Tibial nerve (tissue), 4 donors: ENCODE measurements around the gene SORBS1. TPM values are rescaled to one million over a fixed set of nuclear protein-coding genes. Genes with fewer than 3 reads are reported as not detected.
A peak's percentile ranks its signal among the peaks of the same experiment; 100 is the strongest.

ENCODE experiments used
- DNase-seq, 2 donors: peaks; one replicate each; pipeline ENCODE4 v3.0.0-alpha.2; 2019; ENCODE audit warnings: low spot score in 2 of 2
- H3K27ac ChIP-seq, 4 donors: fragments of 200-600 bp; sonication (generic) in 3 of 4; one replicate each; pipeline ENCODE4 v1.5.1; 2017 to 2019; ENCODE audit warnings: mild to moderate bottlenecking in 1 of 4
- H3K27me3 ChIP-seq, 2 donors: fragments of 200-600 bp; sonication (generic) in 1 of 2; one replicate each; pipeline versions ENCODE4 v1.5.1 to v1.6.0; 2017 to 2019
- H3K36me3 ChIP-seq, 3 donors: fragments of 200-600 bp; sonication (generic); one replicate each; pipeline ENCODE4 v1.5.1; 2018 to 2019
- H3K4me1 ChIP-seq, 4 donors: fragments of 200-600 bp; sonication (generic) in 3 of 4; one replicate each; pipeline ENCODE4 v1.5.1; 2017 to 2019
- H3K4me3 ChIP-seq, 4 donors: fragments of 200-600 bp; sonication (generic) in 3 of 4; one replicate each; pipeline ENCODE4 v1.5.1; 2017 to 2019; ENCODE audit warnings: mild to moderate bottlenecking in 1 of 4, moderate library complexity in 1 of 4
- H3K9me3 ChIP-seq, 4 donors: fragments of 200-600 bp; sonication (generic) in 3 of 4; one replicate each; pipeline ENCODE4 v1.5.1; 2017 to 2019
- CTCF ChIP-seq, 5 experiments: fragments of 200-600 bp in 3 of 5; fragments of 450-650 bp in 2 of 5; sonication (generic) in 3 of 5; IDR thresholded peaks; one replicate each; pipeline ENCODE4 v1.5.1; 2016 to 2019; ENCODE audit warnings: antibody characterized with exemption in 5 of 5, mild to moderate bottlenecking in 3 of 5, moderate library complexity in 2 of 5
- EP300 ChIP-seq, 2 donors: sonication (generic); formaldehyde crosslinking; IDR thresholded peaks; one replicate each; pipeline ENCODE4 v1.6.1; 2017; ENCODE audit warnings: antibody characterized with exemption in 2 of 2, mild to moderate bottlenecking in 1 of 2
- POLR2A ChIP-seq, 2 donors: fragments of 450-650 bp; IDR thresholded peaks; one replicate each; pipeline ENCODE4 v1.6.1; 2017; ENCODE audit warnings: antibody characterized with exemption in 2 of 2, mild to moderate bottlenecking in 2 of 2, moderate library complexity in 2 of 2
- WGBS, 2 donors: methylation state at CpG; one replicate each; pipeline ENCODE4 v1.1.5; 2018; 5-methylcytosine and 5-hydroxymethylcytosine counted together
- total RNA-seq, 4 donors: library from RNA; depleted of rRNA; stranded (reverse); fragments of >200 nt; gene quantifications; one replicate each; pipeline ENCODE4 v1.1.0, GENCODE V29; 2016

Gene SORBS1
- total RNA-seq, 4 donors from 2014 or later: 427 to 623 (median 567) TPM

DNA sequence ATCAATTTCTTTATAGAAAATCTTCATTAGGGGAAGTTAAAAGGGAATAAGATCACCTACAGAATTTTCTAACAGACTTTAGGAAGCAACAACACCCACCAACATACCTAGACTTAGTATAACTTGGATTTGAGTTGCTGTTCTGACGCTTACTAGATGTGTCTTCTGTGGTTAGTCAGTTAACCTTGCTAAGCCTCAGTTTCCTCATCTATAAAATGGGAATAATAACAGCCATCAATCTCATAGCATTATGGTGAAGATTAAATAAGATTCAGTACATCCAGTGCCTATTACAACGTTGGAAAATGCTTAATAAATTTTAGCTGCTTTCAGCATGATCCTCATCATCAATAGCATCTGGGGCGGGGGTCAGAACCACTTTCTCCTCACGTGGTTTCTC, 106.2 kb downstream of the SORBS1 start:
- peaks cover 0 to 58% (median 18%) of the 10 kb centered on the region in 4 donors for H3K4me1 ChIP-seq
- no peak for DNase-seq
- H3K36me3 ChIP-seq: no peaks in the 10 kb centered on the region
- H3K9me3 ChIP-seq: no peaks in the 10 kb centered on the region
- H3K27ac ChIP-seq: no peak overlapping the region
- H3K27me3 ChIP-seq: no peaks in the 10 kb centered on the region
- WGBS, 2 donors: 74% methylated on average over 4 of the region's 4 CpGs
- H3K4me3 ChIP-seq: no peak overlapping the region
- TF ChIP-seq POLR2A (IDR thresholded peaks at IDR 0.05) (no peak), EP300 (IDR thresholded peaks at IDR 0.05) (no peak), CTCF (IDR thresholded peaks at IDR 0.05) (no peak)

DNA sequence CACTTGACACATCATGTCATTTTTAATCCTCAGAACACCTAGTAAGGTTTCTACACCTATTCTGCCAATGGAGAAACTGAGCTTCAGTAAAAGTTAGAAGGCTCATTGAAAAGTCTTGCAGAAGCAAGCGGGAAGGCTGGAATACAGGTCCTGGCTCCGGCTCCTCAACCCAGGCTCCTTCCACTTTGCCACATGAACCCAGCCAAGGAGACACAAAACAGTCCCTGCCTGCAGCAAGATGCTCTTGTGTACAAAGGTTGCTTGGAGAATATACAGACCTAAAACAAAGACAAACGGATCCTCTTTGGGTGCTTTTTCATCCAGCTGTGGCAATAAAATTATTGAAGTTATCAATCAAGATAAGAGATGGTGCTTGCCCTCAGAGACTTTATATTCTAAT, 106.8 kb downstream of the SORBS1 start:
- Histone ChIP-seq H3K4me1 (peaks cover 0 to 53% (median 12%) of the 10 kb centered on the region in 4 donors), H3K27ac (no peak overlapping the region), H3K27me3 (no peaks in the 10 kb centered on the region), H3K36me3 (no peaks in the 10 kb centered on the region), H3K4me3 (no peak overlapping the region), H3K9me3 (no peaks in the 10 kb centered on the region)
- DNase-seq: no peak
- WGBS, 2 donors: 88 to 91% methylated on average over 3 of the region's 3 CpGs
- TF ChIP-seq CTCF (IDR thresholded peaks at IDR 0.05): no peak
- no peak for TF ChIP-seq EP300 (IDR thresholded peaks at IDR 0.05)
- TF ChIP-seq POLR2A (IDR thresholded peaks at IDR 0.05): no peak

DNA sequence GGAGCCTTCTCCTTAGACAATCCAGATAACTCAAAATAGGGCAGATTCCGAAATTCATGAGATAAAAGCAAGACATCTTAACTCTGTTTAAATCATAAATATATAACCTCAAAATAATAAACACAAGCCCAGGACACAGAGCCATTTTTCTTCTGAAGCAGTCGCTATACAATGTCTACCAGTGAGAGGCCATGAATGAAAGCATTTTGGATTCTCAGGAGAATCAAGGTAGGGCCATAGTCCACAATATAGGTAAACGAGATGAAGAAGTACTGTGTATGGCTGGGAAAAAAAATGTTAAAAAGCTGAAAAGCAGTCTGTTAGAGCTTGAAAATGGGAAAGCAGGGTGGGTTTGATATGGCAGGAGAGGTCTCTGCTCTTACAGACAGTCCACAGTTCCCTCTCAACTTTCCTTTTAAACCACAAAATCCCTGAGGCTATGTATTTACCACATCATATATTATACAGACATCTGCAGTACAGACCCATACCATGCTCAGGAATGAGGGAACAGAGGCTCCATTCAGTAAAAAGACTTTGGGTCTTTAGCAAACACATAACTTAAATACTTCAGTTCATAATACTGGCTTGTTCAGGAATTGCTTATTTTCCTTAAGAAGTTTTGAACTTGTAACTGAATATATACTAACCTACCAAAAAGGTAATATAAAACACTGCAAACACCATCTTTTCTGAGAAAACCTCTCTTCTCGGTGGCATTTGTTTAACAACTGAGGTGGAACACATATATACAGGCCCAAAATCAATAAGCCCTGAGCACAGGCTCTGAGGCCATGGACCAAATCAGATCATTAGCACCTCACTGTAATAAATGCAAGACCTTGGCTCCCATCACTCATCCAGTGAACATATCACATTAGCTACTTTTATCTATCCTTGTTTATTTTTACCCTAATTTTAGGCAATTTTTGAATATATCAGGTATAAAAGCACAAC, 109.3 kb downstream of the SORBS1 start:
- Histone ChIP-seq H3K9me3 (no peaks in the 10 kb centered on the region), H3K27ac (peak overlapping the region; percentile 3 to 55 (median 33)), H3K4me3 (no peak overlapping the region), H3K36me3 (no peaks in the 10 kb centered on the region), H3K27me3 (no peaks in the 10 kb centered on the region), H3K4me1 (peaks cover 0 to 50% (median 14%) of the 10 kb centered on the region in 4 donors)
- TF ChIP-seq EP300 (IDR thresholded peaks at IDR 0.05) (no peak), CTCF (IDR thresholded peaks at IDR 0.05) (no peak), POLR2A (IDR thresholded peaks at IDR 0.05) (no peak)
- 36 to 43% methylated on average over 4 of the region's 4 CpGs for whole genome bisulfite sequencing, 2 donors
- DNase-seq: no peak

GRCh38 chr10:95451150-95451549, 110.0 kb downstream of the SORBS1 start:
- no peaks in the 10 kb centered on the region for H3K27me3 ChIP-seq
- H3K4me3 ChIP-seq: no peak overlapping the region
- H3K36me3 ChIP-seq: no peaks in the 10 kb centered on the region
- WGBS, 2 donors: 34 to 48% methylated on average over 5 of the region's 5 CpGs
- TF ChIP-seq CTCF (IDR thresholded peaks at IDR 0.05): no peak
- TF ChIP-seq EP300 (IDR thresholded peaks at IDR 0.05): no peak
- no peak for TF ChIP-seq POLR2A (IDR thresholded peaks at IDR 0.05)
- H3K9me3 ChIP-seq: no peaks in the 10 kb centered on the region
- DNase-seq: no peak
- peaks cover 0 to 50% (median 18%) of the 10 kb centered on the region in 4 donors for H3K4me1 ChIP-seq
- peak overlapping the region; percentile 3 to 55 (median 33) for H3K27ac ChIP-seq

DNA sequence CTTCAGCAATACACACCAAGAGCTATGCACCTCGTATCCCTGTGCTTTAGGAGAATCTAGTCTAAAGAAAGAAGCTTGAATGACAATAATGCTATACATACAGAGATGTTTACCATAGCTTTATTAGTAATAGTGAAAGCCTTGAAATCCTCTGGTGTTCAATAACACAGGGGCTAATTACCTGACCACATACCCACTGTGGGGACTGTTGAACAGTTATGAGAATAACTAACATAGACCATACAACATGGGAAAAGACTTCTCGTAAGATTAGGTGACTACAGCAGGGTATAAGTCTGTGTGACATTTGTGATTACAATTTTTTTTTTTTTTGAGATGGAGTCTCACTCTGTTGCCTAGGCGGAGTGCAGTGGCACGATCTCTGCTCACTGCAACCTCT, 111.0 kb downstream of the SORBS1 start:
- no peak for DNase-seq
- Histone ChIP-seq H3K27me3 (no peaks in the 10 kb centered on the region), H3K4me1 (peaks cover 0 to 60% (median 27%) of the 10 kb centered on the region in 4 donors), H3K9me3 (no peaks in the 10 kb centered on the region), H3K27ac (peak overlapping the region in 1 of 4 donors; percentile 55), H3K4me3 (no peak overlapping the region), H3K36me3 (no peaks in the 10 kb centered on the region)
- WGBS, 2 donors: 95% methylated on average over 4 of the region's 4 CpGs
- TF ChIP-seq POLR2A (IDR thresholded peaks at IDR 0.05) (no peak), EP300 (IDR thresholded peaks at IDR 0.05) (no peak), CTCF (IDR thresholded peaks at IDR 0.05) (no peak)
